NCI-H82 (cell line): ENCODE data around the gene DIABLO.
"Not testable (repeated sequence)": the region's sequence is repeated elsewhere in the genome, so short reads cannot be mapped to it uniquely, and the experiment has no call there.

Experiments
- DNase-seq: peaks from one replicate; lab custom pipeline; 2025; lab: John Stamatoyannopoulos, UW

The DIABLO gene

GRCh38 chr12:122208073-122208820 is 17.6 kb downstream of the DIABLO start:
- no peak for DNase-seq

GRCh38 chr12:122207391-122207790 is 18.5 kb downstream of the DIABLO start:
- DNase-seq: no peak

- DNase-seq: no peak
Observed at GRCh38 chr12:122206976-122207375, 18.9 kb downstream of the DIABLO start.

GRCh38 chr12:122206111-122206881 is 19.6 kb downstream of the DIABLO start:
- no peak for DNase-seq

- DNase-seq: peak; percentile 39
Observed at GRCh38 chr12:122205053-122205925, 20.6 kb downstream of the DIABLO start.

GRCh38 chr12:122204167-122205052 is 21.4 kb downstream of the DIABLO start:
- DNase-seq: no peak

- DNase-seq: peak; percentile 77
Observed at GRCh38 chr12:122203301-122204166, 22.3 kb downstream of the DIABLO start, which contains the start of gene B3GNT4. Gene B3GNT4 (plus strand): TSS chr12:122203709. CDS start chr12:122204619, 910 bp downstream.

GRCh38 chr12:122202811-122203210 is 23.0 kb downstream of the DIABLO start:
- not testable (repeated sequence) for DNase-seq

GRCh38 chr12:122202017-122202416 is 23.8 kb downstream of the DIABLO start:
- DNase-seq: peak; percentile 73

- no peak for DNase-seq
Observed at GRCh38 chr12:122201381-122201780, 24.5 kb downstream of the DIABLO start.

- DNase-seq: peak; percentile 19
Observed at GRCh38 chr12:122200541-122201175, 25.2 kb downstream of the DIABLO start.

GRCh38 chr12:122199484-122200355 is 26.1 kb downstream of the DIABLO start:
- no peak for DNase-seq

- DNase-seq: no peak
Observed at GRCh38 chr12:122197612-122197966, 28.3 kb downstream of the DIABLO start.

GRCh38 chr12:122195405-122195804 is 30.4 kb downstream of the DIABLO start:
- DNase-seq: no peak

GRCh38 chr12:122194804-122195203 is 31.0 kb downstream of the DIABLO start:
- DNase-seq: no peak

GRCh38 chr12:122192441-122192840 is 33.4 kb downstream of the DIABLO start:
- no peak for DNase-seq

- peak; percentile 78 for DNase-seq
Observed at GRCh38 chr12:122190842-122191668, 34.8 kb downstream of the DIABLO start.
